CD4-positive, alpha-beta T cell treated with Interleukin-17A for 4 hours (primary cell): ENCODE data around the gene PCSK6.
"Not testable (repeated sequence)": the region's sequence is repeated elsewhere in the genome, so short reads cannot be mapped to it uniquely, and the experiment has no call there.

Experiments
- DNase-seq: peaks from one replicate; pipeline ENCODE4 v3.0.0-alpha.2; 2020; ENCODE audit warnings: mixed read lengths

PCSK6 gene

GRCh38 chr15:101481917-101482525 is 7.5 kb downstream of the PCSK6 start:
- no peak for DNase-seq

DNA sequence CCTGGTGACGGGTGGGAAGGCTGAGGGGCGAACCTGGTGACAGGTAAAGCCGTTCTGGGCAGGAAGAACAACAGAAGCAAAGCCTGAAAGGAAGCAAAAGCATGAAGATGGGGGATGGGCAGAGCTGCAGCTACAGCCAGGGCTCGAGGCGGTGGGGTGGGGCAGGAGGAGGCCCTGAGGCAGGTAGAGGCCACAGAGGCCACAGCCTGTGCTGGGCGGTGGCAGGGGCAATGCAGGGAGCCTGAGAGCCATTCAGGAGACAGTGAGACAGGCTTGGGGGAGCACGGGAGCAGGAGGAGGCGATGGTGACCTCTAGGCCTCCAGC is 8.2 kb downstream of the PCSK6 start:
- DNase-seq: no peak

GRCh38 chr15:101480613-101481380 is 8.7 kb downstream of the PCSK6 start:
- no peak for DNase-seq

GRCh38 chr15:101479851-101480612 is 9.5 kb downstream of the PCSK6 start:
- DNase-seq: no peak

- no peak for DNase-seq
Observed at GRCh38 chr15:101479342-101479845, 10.1 kb downstream of the PCSK6 start.

DNA sequence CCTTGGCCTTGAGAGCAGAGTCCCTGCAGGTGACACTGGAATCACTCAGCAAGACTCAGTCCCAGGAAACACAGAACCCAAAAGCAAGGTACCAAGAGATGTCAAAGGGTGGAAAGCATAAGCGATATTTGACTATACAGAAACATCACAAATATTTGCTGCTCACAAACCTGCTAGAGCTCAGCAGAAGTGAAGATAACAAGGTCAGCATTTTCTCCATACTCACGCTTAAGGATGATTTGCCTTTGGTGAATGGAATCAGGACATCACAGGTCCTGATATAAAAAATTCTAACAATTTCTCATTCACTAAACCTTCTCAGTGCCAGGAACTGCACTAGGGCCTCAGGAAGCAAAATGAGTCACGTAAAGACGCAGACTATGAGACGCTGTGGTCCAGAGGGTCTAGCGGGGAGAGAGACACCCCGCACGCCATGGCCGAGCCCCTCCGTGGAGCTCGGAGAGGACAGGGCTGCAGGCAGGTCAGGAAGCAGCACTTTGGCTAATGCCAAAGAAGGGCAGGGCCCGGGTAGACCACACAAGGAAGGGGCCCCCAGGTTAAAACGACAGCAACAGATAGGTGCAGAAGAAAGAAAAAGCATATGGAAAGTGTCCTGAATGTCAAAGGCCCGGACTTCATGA is 10.7 kb downstream of the PCSK6 start:
- no peak for DNase-seq

DNA sequence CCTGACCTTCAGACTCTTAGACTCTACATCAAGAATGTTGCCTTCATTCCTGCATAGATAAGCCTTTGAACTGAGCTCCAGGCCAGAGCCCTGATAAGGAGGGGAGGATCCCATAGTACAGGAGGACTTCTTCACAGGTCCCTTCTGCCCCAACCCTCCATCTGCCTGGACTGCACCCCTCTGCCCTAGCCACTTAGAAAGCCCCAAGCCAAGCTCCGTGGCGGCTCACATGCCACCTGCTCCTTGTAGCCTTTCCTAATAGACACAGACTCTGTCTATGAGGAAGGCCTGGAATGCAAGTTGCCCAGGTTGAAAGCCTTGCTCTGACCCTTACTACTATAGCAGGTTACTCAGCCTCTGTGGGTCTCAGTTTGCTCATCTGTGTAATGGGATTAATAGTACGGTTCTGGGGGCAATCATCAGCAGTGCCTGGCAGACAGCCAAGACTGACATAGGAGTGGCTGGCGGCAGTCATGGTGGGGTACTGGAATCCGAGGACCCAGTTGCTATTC is 11.6 kb downstream of the PCSK6 start:
- DNase-seq: no peak

- no peak for DNase-seq
Observed at GRCh38 chr15:101476756-101477155, 12.8 kb downstream of the PCSK6 start.

DNA sequence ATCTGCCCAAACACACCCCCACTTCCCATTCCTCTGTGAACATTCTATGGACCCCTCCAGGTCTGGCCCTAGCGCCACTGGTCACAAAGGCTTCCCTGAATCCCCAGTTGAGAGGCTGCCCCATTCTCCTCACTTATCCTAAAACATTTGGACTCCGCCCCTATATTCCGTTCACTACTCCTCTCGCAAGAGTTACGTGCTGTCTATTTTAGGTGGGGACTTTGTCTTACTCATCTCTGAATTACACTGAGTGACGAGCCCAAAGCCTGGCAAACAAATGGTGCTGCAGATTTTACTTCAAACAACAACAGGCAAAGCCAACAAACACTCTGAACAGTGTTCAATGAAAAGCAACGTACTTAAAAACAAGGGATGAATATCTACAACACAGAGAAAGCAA is 14.5 kb downstream of the PCSK6 start:
- DNase-seq: no peak

- DNase-seq: no peak
Observed at GRCh38 chr15:101474233-101474632, 15.3 kb downstream of the PCSK6 start.

- DNase-seq: no peak
Observed at GRCh38 chr15:101472033-101472432, 17.5 kb downstream of the PCSK6 start.

GRCh38 chr15:101470548-101471239 is 18.8 kb downstream of the PCSK6 start:
- DNase-seq: no peak

GRCh38 chr15:101469520-101470288 is 19.8 kb downstream of the PCSK6 start:
- no peak for DNase-seq

- no peak for DNase-seq
Observed at GRCh38 chr15:101466188-101466587, 23.3 kb downstream of the PCSK6 start.

- no peak for DNase-seq
Observed at GRCh38 chr15:101464999-101465669, 24.4 kb downstream of the PCSK6 start.

- DNase-seq: no peak
Observed at GRCh38 chr15:101464256-101464998, 25.1 kb downstream of the PCSK6 start.

- DNase-seq: not testable (repeated sequence)
Observed at GRCh38 chr15:101463696-101464095, 25.8 kb downstream of the PCSK6 start.

DNA sequence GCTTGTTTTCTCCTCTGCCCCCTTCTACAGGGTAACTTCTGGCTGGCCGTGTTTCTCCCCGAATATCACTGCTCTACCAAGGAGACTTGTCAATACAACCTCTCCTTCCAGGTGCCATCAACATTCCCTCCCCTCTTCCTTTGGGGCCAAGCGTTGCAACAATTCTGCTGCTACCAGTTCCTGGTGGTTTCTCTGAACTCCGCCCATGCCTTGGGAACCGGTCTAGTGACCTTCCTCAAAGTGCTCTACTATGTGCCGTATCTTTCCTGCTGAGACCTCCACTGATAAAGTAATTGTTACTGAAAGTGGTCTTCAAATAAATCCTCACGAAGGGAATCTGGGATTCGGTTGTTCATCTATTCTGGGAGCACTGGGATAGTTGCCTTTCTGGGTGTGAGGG is 26.2 kb downstream of the PCSK6 start:
- no peak for DNase-seq

- DNase-seq: no peak
Observed at GRCh38 chr15:101461097-101461496, 28.4 kb downstream of the PCSK6 start.

- DNase-seq: no peak
Observed at GRCh38 chr15:101459579-101460300, 29.8 kb downstream of the PCSK6 start.
